ENCODE data around the gene CNDP1. TPM values are rescaled to one million over a fixed set of nuclear protein-coding genes. Genes with fewer than 3 reads are reported as not detected.
A peak's percentile ranks its signal among the peaks of the same experiment; 100 is the strongest.

CNDP1 gene
- total RNA-seq, 2 experiments from 2014 or later = 0.25 to 0.39 TPM

DNA sequence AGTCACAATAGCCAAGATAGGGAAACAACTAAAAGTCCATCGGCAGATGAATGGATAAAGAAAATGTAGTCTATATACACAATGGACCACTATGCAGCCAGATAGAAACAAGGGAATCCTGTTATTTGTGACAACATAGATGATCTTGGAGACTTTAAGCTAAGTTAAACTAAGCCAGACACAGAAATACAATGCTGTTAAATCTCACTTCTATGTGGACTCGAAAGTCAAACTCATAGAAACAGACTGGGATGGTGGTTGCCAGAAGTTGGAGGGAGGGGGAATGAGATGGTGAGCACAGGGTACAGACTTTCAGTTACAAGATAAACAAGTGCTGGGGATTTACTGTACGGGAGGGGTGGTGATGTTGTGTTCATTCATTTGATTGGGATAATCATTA is 5.4 kb upstream of the CNDP1 start:
- Histone ChIP-seq H3K4me1 (ENCODE audit: insufficient read depth, low read length) (no peaks in the 10 kb centered on the region), H3K27me3 (ENCODE audit: control insufficient read depth in 1 of 2, insufficient read depth in 2 of 2, low read length in 2 of 2) (peaks cover 0 to 2% of the 10 kb centered on the region in 2 experiments), H3K36me3 (ENCODE audit: insufficient read depth, low read length) (no peaks in the 10 kb centered on the region), H3K27ac (ENCODE audit: low read depth in 1 of 2, low read length in 2 of 2) (no peak overlapping the region), H3K9me3 (ENCODE audit: control insufficient read depth in 1 of 2, insufficient read depth in 1 of 2, low read length in 2 of 2) (no peaks in the 10 kb centered on the region), H3K4me3 (ENCODE audit: low read length) (no peak overlapping the region)
- intact Hi-C loops (cut with DNase I, micrococcal nuclease) = loop anchor here in 1 of 2 experiments (5.0 kb wide), 1 partner anchor 43 kb away; no protein-coding TSS in a partner anchor
- no peak overlapping the region for H3K27ac Mint-ChIP-seq
- POLR2A ChIA-PET = no interaction called here
- H3K4me3 Mint-ChIP-seq = no peak overlapping the region
- CTCF ChIA-PET = no interaction called here
- no peaks in the 10 kb centered on the region for H3K4me1 Mint-ChIP-seq (ENCODE audit: low read depth)
- no peak for ATAC-seq (ENCODE audit: poor library complexity)
- no peak for DNase-seq
- peaks cover 10% of the 10 kb centered on the region for H3K27me3 Mint-ChIP-seq
- TF ChIP-seq, protein P1, sequence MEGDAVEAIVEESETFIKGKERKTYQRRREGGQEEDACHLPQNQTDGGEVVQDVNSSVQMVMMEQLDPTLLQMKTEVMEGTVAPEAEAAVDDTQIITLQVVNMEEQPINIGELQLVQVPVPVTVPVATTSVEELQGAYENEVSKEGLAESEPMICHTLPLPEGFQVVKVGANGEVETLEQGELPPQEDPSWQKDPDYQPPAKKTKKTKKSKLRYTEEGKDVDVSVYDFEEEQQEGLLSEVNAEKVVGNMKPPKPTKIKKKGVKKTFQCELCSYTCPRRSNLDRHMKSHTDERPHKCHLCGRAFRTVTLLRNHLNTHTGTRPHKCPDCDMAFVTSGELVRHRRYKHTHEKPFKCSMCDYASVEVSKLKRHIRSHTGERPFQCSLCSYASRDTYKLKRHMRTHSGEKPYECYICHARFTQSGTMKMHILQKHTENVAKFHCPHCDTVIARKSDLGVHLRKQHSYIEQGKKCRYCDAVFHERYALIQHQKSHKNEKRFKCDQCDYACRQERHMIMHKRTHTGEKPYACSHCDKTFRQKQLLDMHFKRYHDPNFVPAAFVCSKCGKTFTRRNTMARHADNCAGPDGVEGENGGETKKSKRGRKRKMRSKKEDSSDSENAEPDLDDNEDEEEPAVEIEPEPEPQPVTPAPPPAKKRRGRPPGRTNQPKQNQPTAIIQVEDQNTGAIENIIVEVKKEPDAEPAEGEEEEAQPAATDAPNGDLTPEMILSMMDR (IDR thresholded peaks at IDR 0.05) = no peak
- no peaks in the 10 kb centered on the region for H3K36me3 Mint-ChIP-seq (ENCODE audit: low read depth)
- no peaks in the 10 kb centered on the region for H3K9me3 Mint-ChIP-seq

GRCh38 chr18:74529378-74529777 is 4.9 kb upstream of the CNDP1 start:
- no peak overlapping the region for H3K27ac Mint-ChIP-seq
- Histone ChIP-seq H3K4me1 (ENCODE audit: insufficient read depth, low read length) (no peaks in the 10 kb centered on the region), H3K27me3 (ENCODE audit: control insufficient read depth in 1 of 2, insufficient read depth in 2 of 2, low read length in 2 of 2) (peaks cover 0 to 3% of the 10 kb centered on the region in 2 experiments), H3K36me3 (ENCODE audit: insufficient read depth, low read length) (no peaks in the 10 kb centered on the region), H3K27ac (ENCODE audit: low read depth in 1 of 2, low read length in 2 of 2) (no peak overlapping the region), H3K9me3 (ENCODE audit: control insufficient read depth in 1 of 2, insufficient read depth in 1 of 2, low read length in 2 of 2) (peaks cover 0 to 3% of the 10 kb centered on the region in 2 experiments), H3K4me3 (ENCODE audit: low read length) (no peak overlapping the region)
- CTCF ChIA-PET = no interaction called here
- intact Hi-C loops (cut with DNase I, micrococcal nuclease) = loop anchor here in 1 of 2 experiments (5.0 kb wide), 1 partner anchor 43 kb away; no protein-coding TSS in a partner anchor
- no peaks in the 10 kb centered on the region for H3K4me1 Mint-ChIP-seq (ENCODE audit: low read depth)
- H3K9me3 Mint-ChIP-seq = no peaks in the 10 kb centered on the region
- POLR2A ChIA-PET = no interaction called here
- H3K4me3 Mint-ChIP-seq = no peak overlapping the region
- TF ChIP-seq, protein P1 (IDR thresholded peaks at IDR 0.05) = no peak
- no peaks in the 10 kb centered on the region for H3K36me3 Mint-ChIP-seq (ENCODE audit: low read depth)
- peaks cover 10% of the 10 kb centered on the region for H3K27me3 Mint-ChIP-seq
- DNase-seq = no peak
- no peak for ATAC-seq (ENCODE audit: poor library complexity)

DNA sequence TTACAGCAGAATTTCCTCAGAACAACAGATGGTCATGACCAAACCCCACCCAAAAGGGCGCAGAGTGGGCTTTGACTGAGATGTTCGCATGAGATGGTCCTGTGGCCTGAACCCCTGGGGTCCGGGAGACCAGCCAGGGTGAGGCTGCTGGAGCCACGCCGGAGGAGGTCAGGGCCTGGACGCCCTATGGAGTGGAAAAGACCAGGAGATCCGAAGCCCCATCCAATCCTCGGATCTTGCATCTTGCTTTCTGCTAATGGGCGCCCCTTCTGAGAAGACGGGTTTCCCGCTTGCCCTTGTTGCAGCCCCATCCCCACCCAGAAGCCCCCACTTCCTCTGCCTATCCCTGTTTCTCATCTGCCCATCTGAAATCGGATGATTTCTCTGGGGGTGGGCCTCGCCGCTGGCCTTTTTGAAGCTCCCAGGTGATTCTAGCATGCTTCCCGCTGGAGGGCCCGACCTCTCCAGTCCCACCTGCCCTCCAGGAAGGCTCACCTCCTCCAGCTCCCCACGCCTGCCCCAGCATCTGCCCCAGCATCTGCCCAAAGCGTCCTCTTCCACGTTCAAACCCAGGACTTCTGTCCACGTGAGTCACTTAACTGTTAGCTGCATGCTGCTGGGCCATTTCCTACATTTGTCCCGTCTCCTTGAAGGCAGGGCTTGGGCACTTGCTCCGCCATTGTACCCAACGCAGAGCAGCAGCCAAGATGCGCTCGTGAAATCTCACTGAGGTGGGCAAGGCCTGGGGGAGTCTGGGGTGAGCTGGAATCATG is 4.3 kb upstream of the CNDP1 start:
- intact Hi-C loops (cut with DNase I, micrococcal nuclease) = loop anchor here in 1 of 2 experiments (5.0 kb wide), 1 partner anchor 42 kb away; no protein-coding TSS in a partner anchor
- H3K9me3 ChIP-seq (ENCODE audit: control insufficient read depth in 1 of 2, insufficient read depth in 1 of 2, low read length in 2 of 2) = peaks cover 0 to 6% of the 10 kb centered on the region in 2 experiments
- no peak overlapping the region for H3K27ac ChIP-seq (ENCODE audit: low read depth in 1 of 2, low read length in 2 of 2)
- DNase-seq (peak in 1 of 14 experiments; percentile 16), ATAC-seq (ENCODE audit: poor library complexity) (no peak)
- H3K4me3 ChIP-seq (ENCODE audit: low read length) = no peak overlapping the region
- CTCF ChIA-PET = no interaction called here
- Mint-ChIP-seq H3K36me3 (ENCODE audit: low read depth) (no peaks in the 10 kb centered on the region), H3K4me3 (no peak overlapping the region), H3K27ac (no peak overlapping the region), H3K4me1 (ENCODE audit: low read depth) (no peaks in the 10 kb centered on the region), H3K9me3 (no peaks in the 10 kb centered on the region), H3K27me3 (peaks cover 10% of the 10 kb centered on the region)
- H3K4me1 ChIP-seq (ENCODE audit: insufficient read depth, low read length) = no peaks in the 10 kb centered on the region
- POLR2A ChIA-PET = no interaction called here
- H3K36me3 ChIP-seq (ENCODE audit: insufficient read depth, low read length) = no peaks in the 10 kb centered on the region
- H3K27me3 ChIP-seq (ENCODE audit: control insufficient read depth in 1 of 2, insufficient read depth in 2 of 2, low read length in 2 of 2) = peaks cover 0 to 4% of the 10 kb centered on the region in 2 experiments
- TF ChIP-seq, protein P1 (IDR thresholded peaks at IDR 0.05) = no peak
